ENCODE results near the gene AUTS2. TPM values are rescaled to one million over a fixed set of nuclear protein-coding genes. Genes with fewer than 3 reads are reported as not detected.

The AUTS2 gene
- polyA plus RNA-seq, 1 donor (not counting 4 experiments of a cell fraction or from before 2014, with no cell fraction given), result 4.7 TPM

DNA sequence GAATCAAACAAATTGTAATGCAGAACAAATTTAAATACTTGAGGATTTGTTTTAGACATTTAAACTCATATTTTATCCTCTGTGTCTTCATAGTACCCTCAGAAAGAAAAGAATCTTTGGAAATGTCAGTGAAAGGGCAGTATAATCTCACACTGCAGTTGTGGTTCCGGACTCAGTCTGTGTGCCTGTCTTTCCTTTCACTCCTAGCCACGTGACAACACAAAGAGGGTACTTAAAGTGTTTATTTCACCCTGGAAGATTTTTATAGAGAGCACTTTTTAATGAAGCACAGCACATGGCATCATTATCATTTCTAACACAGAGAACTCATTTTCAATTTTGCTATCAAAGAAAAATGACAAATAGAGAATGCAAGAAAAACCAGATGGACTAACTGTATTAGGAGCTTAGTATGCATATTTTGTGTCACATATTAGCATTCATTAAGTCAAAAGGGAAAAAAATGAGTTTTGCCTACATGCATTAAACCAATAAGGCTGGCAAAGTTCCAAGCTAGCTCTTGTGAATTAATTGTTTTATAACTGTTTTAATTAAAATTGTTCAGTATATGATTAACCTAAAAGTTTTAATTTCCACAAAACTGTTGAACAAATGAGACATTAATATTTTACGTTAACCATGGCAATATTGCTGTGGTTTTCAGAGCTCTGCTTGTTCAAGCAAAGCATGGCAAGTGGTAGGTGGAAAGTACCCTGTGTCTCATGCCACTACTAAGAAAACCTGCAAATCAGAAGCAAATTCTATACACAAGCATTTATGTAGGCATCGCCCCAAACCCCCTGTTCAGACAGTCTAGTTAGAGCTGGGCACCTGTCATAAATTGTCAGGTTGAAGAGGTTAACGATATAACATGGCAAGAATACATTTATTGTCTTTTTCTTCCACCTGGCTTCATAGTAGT is 65.9 kb downstream of the AUTS2 start:
- H3K27me3 ChIP-seq (ENCODE audit: control insufficient read depth, extremely low read depth, insufficient read depth, low read length), result no peaks in the 10 kb centered on the region
- no peaks in the 10 kb centered on the region for H3K9me3 ChIP-seq (ENCODE audit: control insufficient read depth, low read depth, low read length)
- no peaks in the 10 kb centered on the region for H3K36me3 ChIP-seq (ENCODE audit: control insufficient read depth in 2 of 2, extremely low read depth in 1 of 2, insufficient read depth in 2 of 2, low read length in 2 of 2)
- H3K4me2 ChIP-seq (ENCODE audit: control insufficient read depth, extremely low read depth, insufficient read depth, low read depth, low read length), result no peak overlapping the region
- no peak overlapping the region for H2AFZ ChIP-seq (ENCODE audit: control insufficient read depth, low read length)
- no peak for DNase-seq (ENCODE audit: low read depth, low spot score)
- no peak overlapping the region for H3K4me3 ChIP-seq (ENCODE audit: control insufficient read depth in 2 of 3, extremely low read depth in 1 of 3, insufficient read depth in 2 of 3, low read depth in 1 of 3, low read length in 3 of 3)
- H3K79me2 ChIP-seq (ENCODE audit: control insufficient read depth, insufficient read depth, low read length), result no peaks in the 10 kb centered on the region
- no peaks in the 10 kb centered on the region for H4K20me1 ChIP-seq (ENCODE audit: control insufficient read depth, extremely low read depth, insufficient read depth, low read length)
- no peaks in the 10 kb centered on the region for H3K4me1 ChIP-seq (ENCODE audit: control insufficient read depth, extremely low read depth, insufficient read depth, low read length)
- H3K9ac ChIP-seq (ENCODE audit: control insufficient read depth, extremely low read depth, insufficient read depth, low read length), result no peak overlapping the region
- FAIRE-seq, result no peak
- H3K27ac ChIP-seq (ENCODE audit: control insufficient read depth, insufficient read depth, low read length), result no peak overlapping the region
- dilution Hi-C loops (cut with MboI; ENCODE audit: extremely low pct_ligation_motif_present, low sequenced_read_pairs), result no loop called here
- no peaks in the 10 kb centered on the region for H3K9me1 ChIP-seq (ENCODE audit: control insufficient read depth, extremely low read depth, insufficient read depth, low read length)
- TF ChIP-seq EZH2 (IDR thresholded peaks at IDR 0.05; ENCODE audit: low read length), result no peak
- TF ChIP-seq, protein P1, sequence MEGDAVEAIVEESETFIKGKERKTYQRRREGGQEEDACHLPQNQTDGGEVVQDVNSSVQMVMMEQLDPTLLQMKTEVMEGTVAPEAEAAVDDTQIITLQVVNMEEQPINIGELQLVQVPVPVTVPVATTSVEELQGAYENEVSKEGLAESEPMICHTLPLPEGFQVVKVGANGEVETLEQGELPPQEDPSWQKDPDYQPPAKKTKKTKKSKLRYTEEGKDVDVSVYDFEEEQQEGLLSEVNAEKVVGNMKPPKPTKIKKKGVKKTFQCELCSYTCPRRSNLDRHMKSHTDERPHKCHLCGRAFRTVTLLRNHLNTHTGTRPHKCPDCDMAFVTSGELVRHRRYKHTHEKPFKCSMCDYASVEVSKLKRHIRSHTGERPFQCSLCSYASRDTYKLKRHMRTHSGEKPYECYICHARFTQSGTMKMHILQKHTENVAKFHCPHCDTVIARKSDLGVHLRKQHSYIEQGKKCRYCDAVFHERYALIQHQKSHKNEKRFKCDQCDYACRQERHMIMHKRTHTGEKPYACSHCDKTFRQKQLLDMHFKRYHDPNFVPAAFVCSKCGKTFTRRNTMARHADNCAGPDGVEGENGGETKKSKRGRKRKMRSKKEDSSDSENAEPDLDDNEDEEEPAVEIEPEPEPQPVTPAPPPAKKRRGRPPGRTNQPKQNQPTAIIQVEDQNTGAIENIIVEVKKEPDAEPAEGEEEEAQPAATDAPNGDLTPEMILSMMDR (optimal IDR thresholded peaks at IDR 0.05 in 1 of 3, IDR thresholded peaks at IDR 0.05 in 1 of 3, conservative IDR thresholded peaks at IDR 0.05 in 1 of 3; ENCODE audit: extremely low read depth in 1 of 3, insufficient read depth in 2 of 3, low read length in 3 of 3), result no peak

DNA sequence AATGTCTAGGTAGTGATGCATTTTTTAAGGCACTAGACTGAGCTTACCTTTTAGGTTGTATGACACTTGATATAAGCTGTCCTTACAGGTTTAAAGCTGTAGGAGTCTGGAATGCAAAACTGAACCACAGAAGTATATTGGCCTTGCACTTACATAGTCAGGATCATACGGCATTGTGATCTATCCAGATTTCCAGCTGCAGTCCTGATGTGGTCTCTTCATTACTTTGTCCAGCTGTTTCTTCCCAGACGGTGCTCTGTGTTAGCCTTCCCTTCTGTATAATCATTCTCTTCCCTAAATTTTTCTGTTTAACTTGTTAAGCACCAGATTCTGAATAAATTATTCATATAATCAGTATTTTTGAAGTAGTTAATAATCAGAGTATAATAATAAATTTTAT is 67.1 kb downstream of the AUTS2 start:
- dilution Hi-C loops (cut with MboI; ENCODE audit: extremely low pct_ligation_motif_present, low sequenced_read_pairs), result no loop called here
- no peak overlapping the region for H2AFZ ChIP-seq (ENCODE audit: control insufficient read depth, low read length)
- no peaks in the 10 kb centered on the region for H3K27me3 ChIP-seq (ENCODE audit: control insufficient read depth, extremely low read depth, insufficient read depth, low read length)
- H3K9ac ChIP-seq (ENCODE audit: control insufficient read depth, extremely low read depth, insufficient read depth, low read length), result no peak overlapping the region
- no peaks in the 10 kb centered on the region for H3K36me3 ChIP-seq (ENCODE audit: control insufficient read depth in 2 of 2, extremely low read depth in 1 of 2, insufficient read depth in 2 of 2, low read length in 2 of 2)
- no peaks in the 10 kb centered on the region for H3K4me1 ChIP-seq (ENCODE audit: control insufficient read depth, extremely low read depth, insufficient read depth, low read length)
- H4K20me1 ChIP-seq (ENCODE audit: control insufficient read depth, extremely low read depth, insufficient read depth, low read length), result no peaks in the 10 kb centered on the region
- H3K79me2 ChIP-seq (ENCODE audit: control insufficient read depth, insufficient read depth, low read length), result no peaks in the 10 kb centered on the region
- no peaks in the 10 kb centered on the region for H3K9me1 ChIP-seq (ENCODE audit: control insufficient read depth, extremely low read depth, insufficient read depth, low read length)
- no peak for TF ChIP-seq EZH2 (IDR thresholded peaks at IDR 0.05; ENCODE audit: low read length)
- TF ChIP-seq, protein P1 (optimal IDR thresholded peaks at IDR 0.05 in 1 of 3, IDR thresholded peaks at IDR 0.05 in 1 of 3, conservative IDR thresholded peaks at IDR 0.05 in 1 of 3; ENCODE audit: extremely low read depth in 1 of 3, insufficient read depth in 2 of 3, low read length in 3 of 3), result no peak
- FAIRE-seq (no peak), DNase-seq (ENCODE audit: low read depth, low spot score) (no peak)
- no peak overlapping the region for H3K4me3 ChIP-seq (ENCODE audit: control insufficient read depth in 2 of 3, extremely low read depth in 1 of 3, insufficient read depth in 2 of 3, low read depth in 1 of 3, low read length in 3 of 3)
- no peak overlapping the region for H3K4me2 ChIP-seq (ENCODE audit: control insufficient read depth, extremely low read depth, insufficient read depth, low read depth, low read length)
- H3K27ac ChIP-seq (ENCODE audit: control insufficient read depth, insufficient read depth, low read length), result no peak overlapping the region
- no peaks in the 10 kb centered on the region for H3K9me3 ChIP-seq (ENCODE audit: control insufficient read depth, low read depth, low read length)
